GM12801 (cell line): ENCODE results near the gene KRT12.

Experiments used
- TF ChIP-seq, protein P1 (sequence below): IDR thresholded peaks from one replicate; pipeline ENCODE4 v1.5.1; 2011; ENCODE audit warnings: control low read depth; ENCODE audit not compliant: insufficient read length; ENCODE audit errors: extremely low read depth

Gene KRT12

DNA sequence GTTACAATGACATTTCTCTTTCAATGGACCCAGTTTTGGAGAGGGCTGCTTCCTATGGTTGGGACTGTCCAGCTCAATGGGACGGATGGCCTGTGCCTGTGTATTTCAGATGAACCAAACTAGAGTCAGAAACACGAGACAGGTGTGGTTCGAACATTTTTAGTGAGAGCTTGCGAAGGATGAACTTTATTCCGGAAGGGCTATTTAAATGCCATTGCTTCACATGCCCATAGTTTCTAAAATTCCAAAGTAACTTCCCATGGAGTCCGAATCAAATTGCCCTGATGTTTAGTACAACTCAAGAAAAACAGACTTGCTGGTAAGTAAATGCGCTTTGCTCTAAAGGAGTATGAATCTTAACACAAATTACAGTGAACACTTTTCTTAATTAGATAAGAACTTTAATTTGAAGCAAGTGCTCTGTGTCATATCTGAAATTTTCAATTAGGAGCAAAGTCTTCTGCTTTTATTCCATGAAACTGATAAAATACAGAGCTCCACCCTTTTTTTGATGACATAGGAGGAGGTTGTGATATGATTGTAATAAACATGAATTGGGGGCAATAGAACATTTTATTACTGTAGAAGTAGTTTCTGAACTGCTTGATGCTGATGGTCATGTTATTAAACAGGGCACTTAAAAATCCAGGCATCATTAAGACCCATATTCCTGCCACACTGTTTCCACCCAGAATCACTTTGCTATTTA lies 16.8 kb upstream of the KRT12 start:
- TF ChIP-seq, protein P1, sequence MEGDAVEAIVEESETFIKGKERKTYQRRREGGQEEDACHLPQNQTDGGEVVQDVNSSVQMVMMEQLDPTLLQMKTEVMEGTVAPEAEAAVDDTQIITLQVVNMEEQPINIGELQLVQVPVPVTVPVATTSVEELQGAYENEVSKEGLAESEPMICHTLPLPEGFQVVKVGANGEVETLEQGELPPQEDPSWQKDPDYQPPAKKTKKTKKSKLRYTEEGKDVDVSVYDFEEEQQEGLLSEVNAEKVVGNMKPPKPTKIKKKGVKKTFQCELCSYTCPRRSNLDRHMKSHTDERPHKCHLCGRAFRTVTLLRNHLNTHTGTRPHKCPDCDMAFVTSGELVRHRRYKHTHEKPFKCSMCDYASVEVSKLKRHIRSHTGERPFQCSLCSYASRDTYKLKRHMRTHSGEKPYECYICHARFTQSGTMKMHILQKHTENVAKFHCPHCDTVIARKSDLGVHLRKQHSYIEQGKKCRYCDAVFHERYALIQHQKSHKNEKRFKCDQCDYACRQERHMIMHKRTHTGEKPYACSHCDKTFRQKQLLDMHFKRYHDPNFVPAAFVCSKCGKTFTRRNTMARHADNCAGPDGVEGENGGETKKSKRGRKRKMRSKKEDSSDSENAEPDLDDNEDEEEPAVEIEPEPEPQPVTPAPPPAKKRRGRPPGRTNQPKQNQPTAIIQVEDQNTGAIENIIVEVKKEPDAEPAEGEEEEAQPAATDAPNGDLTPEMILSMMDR: no peak

DNA sequence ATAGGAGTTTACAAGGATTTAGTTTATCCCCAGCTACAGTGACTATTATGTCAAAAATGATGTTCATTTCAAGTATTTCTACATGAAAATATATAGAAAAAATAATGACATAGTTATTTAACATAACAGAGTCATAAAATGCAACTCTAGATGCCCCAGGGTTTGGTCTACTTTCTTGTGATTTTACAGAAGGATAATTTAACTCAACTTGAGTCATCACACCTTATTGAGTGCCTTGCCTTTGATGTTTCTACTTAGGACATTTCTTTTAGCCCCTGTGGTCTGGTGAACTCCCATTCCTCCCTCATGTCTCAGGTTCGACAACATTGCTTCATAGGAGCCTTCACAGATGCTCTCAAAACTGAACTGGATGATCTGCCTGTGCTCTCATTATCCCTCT lies 16.0 kb upstream of the KRT12 start:
- TF ChIP-seq, protein P1: no peak

DNA sequence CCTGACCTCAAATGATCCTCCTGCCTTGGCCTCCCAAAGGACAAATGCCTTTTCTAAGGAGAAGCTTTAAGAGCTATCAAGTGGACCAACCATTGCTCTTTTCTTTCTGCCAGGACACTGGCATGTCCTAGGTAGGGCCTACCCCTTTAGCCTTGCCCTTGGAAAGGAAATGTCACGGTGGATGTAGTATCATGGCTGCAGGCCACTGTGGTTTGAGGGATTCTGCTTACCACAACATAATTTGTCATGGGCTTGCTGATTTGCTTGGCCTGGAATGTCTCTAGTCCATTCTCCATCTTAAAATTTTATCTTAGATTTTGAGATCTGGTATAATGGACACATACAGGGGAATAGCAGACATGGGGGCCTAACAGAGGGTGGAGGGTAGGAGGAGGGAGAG lies 12.0 kb upstream of the KRT12 start:
- TF ChIP-seq, protein P1: no peak

DNA sequence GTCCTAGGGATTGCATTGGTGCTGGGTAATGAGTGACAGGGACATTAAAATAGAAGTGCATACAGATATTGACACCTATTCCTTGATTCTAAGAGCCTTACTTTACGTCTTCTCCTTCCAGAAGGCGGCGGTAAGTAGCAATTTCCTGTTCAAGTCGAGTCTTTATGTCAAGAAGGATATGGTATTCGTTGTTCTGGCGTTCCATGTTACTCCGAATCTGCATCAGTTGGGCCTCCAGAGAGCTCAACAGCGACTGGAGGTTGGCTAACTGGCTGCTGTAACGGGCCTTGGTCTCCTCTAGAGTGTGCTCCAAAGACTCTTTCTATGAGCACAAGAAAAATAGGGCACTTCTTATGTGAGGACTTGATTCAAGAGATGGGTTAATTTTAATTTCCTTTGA lies 11.0 kb upstream of the KRT12 start:
- TF ChIP-seq, protein P1: no peak

DNA sequence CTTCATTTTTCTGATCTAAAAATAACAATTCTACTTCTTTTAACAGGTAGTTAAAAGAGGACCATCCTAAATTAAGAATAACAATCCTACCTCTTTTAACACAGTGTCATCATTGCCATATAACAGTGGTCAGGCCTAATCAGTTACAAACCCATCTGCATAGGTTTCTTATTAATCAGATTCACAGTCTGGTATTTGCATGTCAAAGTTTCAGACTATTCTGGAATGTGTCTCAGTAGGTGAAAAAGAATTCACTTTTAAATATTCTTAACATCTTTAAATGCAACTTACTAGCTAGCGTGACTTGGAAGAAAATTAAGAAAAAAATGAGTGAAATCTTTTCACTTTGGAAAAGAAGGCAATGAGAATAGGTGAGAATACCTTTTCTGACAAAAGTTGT lies 6.8 kb upstream of the KRT12 start:
- TF ChIP-seq, protein P1: no peak

DNA sequence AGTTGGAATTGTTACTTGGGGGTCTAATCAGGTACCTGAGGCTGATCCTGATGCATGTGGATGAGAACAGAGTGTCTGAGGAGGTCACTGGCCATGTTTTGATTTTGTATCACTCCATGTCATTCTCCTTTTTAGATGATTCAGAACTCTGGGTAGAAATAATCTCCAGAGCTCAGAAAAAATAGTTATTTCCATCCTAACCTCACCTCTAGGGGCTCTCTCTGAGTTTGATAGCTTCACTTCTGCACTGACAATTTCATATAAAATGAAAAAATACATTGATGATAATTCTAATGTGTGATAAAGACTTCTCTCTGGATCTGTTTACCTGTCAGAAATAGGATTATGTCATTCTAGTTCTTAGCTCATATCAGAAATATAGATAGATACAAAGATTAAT lies 6.2 kb upstream of the KRT12 start:
- TF ChIP-seq, protein P1: no peak

DNA sequence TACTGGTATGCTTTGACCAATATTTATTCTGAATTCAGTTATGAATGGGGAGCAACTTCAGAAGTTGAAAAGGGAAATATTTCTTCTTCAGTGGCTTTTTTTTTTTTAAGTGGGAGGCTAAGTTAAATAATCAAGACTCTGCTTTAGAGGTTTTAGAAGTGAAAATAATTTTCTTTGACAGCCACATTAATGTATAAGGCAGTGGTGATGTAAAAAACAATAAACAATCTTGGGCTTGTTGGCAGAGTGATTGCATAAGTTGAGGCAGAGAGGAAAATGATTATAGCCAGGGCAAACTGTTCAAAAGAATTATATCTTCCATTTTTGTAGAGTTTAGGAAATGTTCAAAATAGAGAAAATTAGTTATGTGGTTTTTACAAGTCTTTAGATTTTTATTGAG lies 5.4 kb upstream of the KRT12 start:
- TF ChIP-seq, protein P1: no peak
